Mesenchymal stem cell (in vitro differentiated cells and primary cell): Measurements from ENCODE around the gene SERPINA6.
"Not testable (repeated sequence)": the region's sequence is repeated elsewhere in the genome, so short reads cannot be mapped to it uniquely, and the experiment has no call there.

Source experiments
- DNase-seq: peaks from one replicate; pipeline ENCODE4 v3.0.0-alpha.2; 2013
- H2AFZ ChIP-seq: one replicate; pipeline ENCODE4 v1.6.1; 2013; ENCODE audit warnings: low read depth, mild to moderate bottlenecking, control low read depth, inconsistent platforms, low read length, moderate library complexity
- H2AK5ac ChIP-seq: 2 replicates; pipeline ENCODE4 v1.6.1; 2013; ENCODE audit warnings: low read length, moderate library complexity, mild to moderate bottlenecking, inconsistent platforms; ENCODE audit not compliant: severe bottlenecking
- H2BK120ac ChIP-seq: one replicate; pipeline ENCODE4 v1.6.1; 2013; ENCODE audit warnings: low read depth, mild to moderate bottlenecking, inconsistent platforms, low read length, moderate library complexity
- H2BK12ac ChIP-seq, 2 experiments: one replicate each; pipeline ENCODE4 v1.6.1; 2013; ENCODE audit warnings: inconsistent platforms in 2 of 2, low read length in 2 of 2, mild to moderate bottlenecking in 2 of 2, moderate library complexity in 2 of 2, control low read depth in 1 of 2
- H2BK15ac ChIP-seq: one replicate; pipeline ENCODE4 v1.6.1; 2013; ENCODE audit warnings: mild to moderate bottlenecking, low read depth, inconsistent platforms; ENCODE audit not compliant: poor library complexity, severe bottlenecking
- H2BK5ac ChIP-seq: 2 replicates; pipeline ENCODE4 v1.6.1; 2013; ENCODE audit warnings: low read depth, mild to moderate bottlenecking, low read length, control low read depth, inconsistent platforms; ENCODE audit not compliant: poor library complexity, severe bottlenecking
- H3K14ac ChIP-seq, 2 experiments: one replicate each; pipeline ENCODE4 v1.6.1; 2013; ENCODE audit warnings: inconsistent platforms in 2 of 2, low read length in 2 of 2, control low read depth in 1 of 2, mild to moderate bottlenecking in 1 of 2, moderate library complexity in 1 of 2
- H3K18ac ChIP-seq, 2 experiments: one replicate each; pipeline ENCODE4 v1.6.1; 2013; ENCODE audit warnings: inconsistent platforms in 2 of 2, low read length in 2 of 2, control low read depth in 1 of 2, low read depth in 1 of 2, mild to moderate bottlenecking in 1 of 2
- H3K23ac ChIP-seq, 2 experiments: one replicate each; pipeline ENCODE4 v1.6.1; 2013; ENCODE audit warnings: inconsistent platforms in 2 of 2, low read length in 2 of 2, mild to moderate bottlenecking in 2 of 2, moderate library complexity in 2 of 2, control low read depth in 1 of 2
- H3K27ac ChIP-seq: 2 replicates; pipeline ENCODE4 v1.5.1; 2013; ENCODE audit warnings: mild to moderate bottlenecking, moderate library complexity, low read length, control low read depth, inconsistent platforms; ENCODE audit not compliant: poor library complexity, severe bottlenecking
- H3K27me3 ChIP-seq, 2 experiments: 2 replicates each; pipeline versions ENCODE4 v1.6.1 to v1.7.0; 2013; ENCODE audit warnings: low read length in 2 of 2, mild to moderate bottlenecking in 2 of 2, moderate library complexity in 2 of 2, control low read depth in 1 of 2, inconsistent platforms in 1 of 2; ENCODE audit not compliant: control insufficient read depth in 1 of 2, insufficient read depth in 1 of 2
- H3K36me3 ChIP-seq, 2 experiments: 2 replicates each; pipeline versions ENCODE4 v1.6.1 to v1.7.0; 2013; ENCODE audit warnings: low read length in 2 of 2, control low read depth in 1 of 2, inconsistent platforms in 1 of 2, low read depth in 1 of 2, mild to moderate bottlenecking in 1 of 2; ENCODE audit not compliant: insufficient read depth in 2 of 2, control insufficient read depth in 1 of 2
- H3K4ac ChIP-seq, 2 experiments: one replicate each; pipeline ENCODE4 v1.6.1; 2013; ENCODE audit warnings: inconsistent platforms in 2 of 2, low read length in 2 of 2, mild to moderate bottlenecking in 2 of 2, moderate library complexity in 2 of 2, control low read depth in 1 of 2, low read depth in 1 of 2
- H3K4me1 ChIP-seq: 2 replicates; pipeline ENCODE4 v1.6.1; 2013; ENCODE audit warnings: low read depth, low read length, control low read depth; ENCODE audit not compliant: control insufficient read depth, insufficient read depth
- H3K4me2 ChIP-seq: 2 replicates; pipeline ENCODE4 v1.6.1; 2013; ENCODE audit warnings: low read length, mild to moderate bottlenecking, inconsistent platforms; ENCODE audit not compliant: poor library complexity, severe bottlenecking
- H3K4me3 ChIP-seq, 2 experiments: 2 replicates each; pipeline versions ENCODE4 v1.5.1 to v1.7.0; 2013; ENCODE audit warnings: low read length in 2 of 2, mild to moderate bottlenecking in 2 of 2, control low read depth in 1 of 2, low read depth in 1 of 2; ENCODE audit not compliant: insufficient read depth in 1 of 2
- H3K79me1 ChIP-seq: replicated peaks from 2 replicates; pipeline ENCODE4 v1.6.1; 2013; ENCODE audit warnings: mild to moderate bottlenecking, control low read depth, low read length, inconsistent platforms; ENCODE audit not compliant: poor library complexity, severe bottlenecking
- H3K9ac ChIP-seq: 2 replicates; pipeline ENCODE4 v1.7.0; 2013; ENCODE audit warnings: mild to moderate bottlenecking, low read length, moderate library complexity
- H3K9me3 ChIP-seq: 2 replicates; pipeline ENCODE4 v1.7.0; 2013; ENCODE audit warnings: mild to moderate bottlenecking, low read length; ENCODE audit not compliant: control insufficient read depth
- H4K8ac ChIP-seq: one replicate; pipeline ENCODE4 v1.6.1; 2013; ENCODE audit warnings: inconsistent platforms, mild to moderate bottlenecking, low read length, moderate library complexity
- H4K91ac ChIP-seq: one replicate; pipeline ENCODE4 v1.6.1; 2013; ENCODE audit warnings: mild to moderate bottlenecking, low read length, inconsistent platforms
- WGBS: methylation state at CpG from one replicate; pipeline ENCODE4 v1.1.7; 2013; ENCODE audit warnings: mixed read lengths; 5-methylcytosine and 5-hydroxymethylcytosine counted together

The SERPINA6 gene

GRCh38 chr14:94349276-94349675 lies 26.1 kb upstream of the SERPINA6 start:
- H3K4me2 ChIP-seq, result no peak overlapping the region
- no peak overlapping the region for H2BK15ac ChIP-seq
- peaks cover 5% of the 10 kb centered on the region for H3K4me1 ChIP-seq
- H2BK5ac ChIP-seq, result no peak overlapping the region
- DNase-seq, result no peak
- H3K23ac ChIP-seq, result no peak overlapping the region
- H3K14ac ChIP-seq, result no peak overlapping the region
- no peak overlapping the region for H2AFZ ChIP-seq
- no peaks in the 10 kb centered on the region for H3K9me3 ChIP-seq
- no peak overlapping the region for H2BK120ac ChIP-seq
- H3K4me3 ChIP-seq, result no peak overlapping the region
- no peaks in the 10 kb centered on the region for H3K27me3 ChIP-seq
- 69% methylated on average over 7 of the region's 7 CpGs for WGBS
- H4K91ac ChIP-seq, result no peak overlapping the region
- no peak overlapping the region for H3K9ac ChIP-seq
- no peak overlapping the region for H2BK12ac ChIP-seq
- H3K79me1 ChIP-seq, result no peaks in the 10 kb centered on the region
- no peak overlapping the region for H3K18ac ChIP-seq
- no peak overlapping the region for H2AK5ac ChIP-seq
- H3K27ac ChIP-seq, result no peak overlapping the region
- no peak overlapping the region for H3K4ac ChIP-seq
- H4K8ac ChIP-seq, result no peak overlapping the region
- no peaks in the 10 kb centered on the region for H3K36me3 ChIP-seq

GRCh38 chr14:94348836-94349235 lies 25.7 kb upstream of the SERPINA6 start:
- no peak overlapping the region for H4K8ac ChIP-seq
- no peak overlapping the region for H3K18ac ChIP-seq
- no peak overlapping the region for H3K27ac ChIP-seq
- H3K9ac ChIP-seq, result no peak overlapping the region
- H3K36me3 ChIP-seq, result no peaks in the 10 kb centered on the region
- no peak overlapping the region for H2BK120ac ChIP-seq
- no peak for DNase-seq
- no peaks in the 10 kb centered on the region for H3K79me1 ChIP-seq
- H2BK12ac ChIP-seq, result no peak overlapping the region
- H2AK5ac ChIP-seq, result no peak overlapping the region
- H3K4me3 ChIP-seq, result no peak overlapping the region
- no peak overlapping the region for H3K4ac ChIP-seq
- no peak overlapping the region for H3K14ac ChIP-seq
- H2BK5ac ChIP-seq, result no peak overlapping the region
- H3K4me1 ChIP-seq, result peaks cover 5% of the 10 kb centered on the region
- no peak overlapping the region for H2BK15ac ChIP-seq
- H3K9me3 ChIP-seq, result no peaks in the 10 kb centered on the region
- no peaks in the 10 kb centered on the region for H3K27me3 ChIP-seq
- H4K91ac ChIP-seq, result no peak overlapping the region
- no peak overlapping the region for H3K23ac ChIP-seq
- H3K4me2 ChIP-seq, result no peak overlapping the region
- no peak overlapping the region for H2AFZ ChIP-seq

- Histone ChIP-seq H3K4me3 (no peak overlapping the region), H4K8ac (no peak overlapping the region), H3K4ac (no peak overlapping the region), H3K36me3 (no peaks in the 10 kb centered on the region), H3K27me3 (no peaks in the 10 kb centered on the region), H2AK5ac (no peak overlapping the region), H3K14ac (no peak overlapping the region), H3K27ac (no peak overlapping the region), H3K4me1 (peaks cover 9% of the 10 kb centered on the region), H4K91ac (no peak overlapping the region), H2BK5ac (no peak overlapping the region), H3K18ac (no peak overlapping the region), H2BK15ac (no peak overlapping the region), H3K9ac (no peak overlapping the region), H3K9me3 (no peaks in the 10 kb centered on the region), H3K79me1 (no peaks in the 10 kb centered on the region), H3K23ac (no peak overlapping the region), H2AFZ (no peak overlapping the region), H2BK120ac (no peak overlapping the region), H2BK12ac (no peak overlapping the region), H3K4me2 (no peak overlapping the region)
- 88% methylated on average over 5 of the region's 5 CpGs for WGBS
- DNase-seq, result no peak
Observed at GRCh38 chr14:94346841-94347240, 23.7 kb upstream of the SERPINA6 start.

GRCh38 chr14:94346065-94346786 lies 23.1 kb upstream of the SERPINA6 start:
- H3K36me3 ChIP-seq, H3K27ac ChIP-seq, H2AFZ ChIP-seq, H4K8ac ChIP-seq, H3K4me2 ChIP-seq, H3K9me3 ChIP-seq, H3K14ac ChIP-seq, H2BK5ac ChIP-seq, H3K27me3 ChIP-seq, DNase-seq, H2BK15ac ChIP-seq, H3K18ac ChIP-seq, H3K9ac ChIP-seq, H3K79me1 ChIP-seq, H3K4me3 ChIP-seq, H2BK12ac ChIP-seq, H2AK5ac ChIP-seq, H4K91ac ChIP-seq, H2BK120ac ChIP-seq, H3K4ac ChIP-seq, H3K23ac ChIP-seq, H3K4me1 ChIP-seq: not testable (repeated sequence)
- WGBS, result 83% methylated on average over 20 of the region's 24 CpGs
